Neuronal stem cell (in vitro differentiated cells): ENCODE data around the gene SLC2A1.
"Not testable (repeated sequence)": the region's sequence is repeated elsewhere in the genome, so short reads cannot be mapped to it uniquely, and the experiment has no call there.

Source experiments
- DNase-seq: peaks from one replicate; pipeline ENCODE4 v3.0.0-alpha.2; 2013; ENCODE audit warnings: low spot score
- H2AFZ ChIP-seq: one replicate; pipeline ENCODE4 v1.6.1; 2013; ENCODE audit warnings: mild to moderate bottlenecking, low read length, inconsistent platforms
- H2AK5ac ChIP-seq: 2 replicates; pipeline ENCODE4 v1.6.1; 2013; ENCODE audit warnings: low read depth, mild to moderate bottlenecking, inconsistent platforms, low read length, moderate library complexity, mixed read lengths
- H2BK120ac ChIP-seq: 2 replicates; pipeline ENCODE4 v1.6.1; 2013; ENCODE audit warnings: low read depth, mild to moderate bottlenecking, inconsistent platforms, low read length, moderate library complexity, mixed read lengths
- H2BK12ac ChIP-seq: one replicate; pipeline ENCODE4 v1.6.1; 2013; ENCODE audit warnings: low read length, inconsistent platforms
- H2BK15ac ChIP-seq: 2 replicates; pipeline ENCODE4 v1.6.1; 2013; ENCODE audit warnings: mild to moderate bottlenecking, low read length, inconsistent platforms, mixed read lengths
- H2BK5ac ChIP-seq: one replicate; pipeline ENCODE4 v1.6.1; 2013; ENCODE audit warnings: inconsistent platforms, mild to moderate bottlenecking, low read length, moderate library complexity
- H3K14ac ChIP-seq: one replicate; pipeline ENCODE4 v1.6.1; 2013; ENCODE audit warnings: low read length, inconsistent platforms
- H3K18ac ChIP-seq: 2 replicates; pipeline ENCODE4 v1.6.1; 2013; ENCODE audit warnings: low read length, inconsistent platforms
- H3K23ac ChIP-seq: 2 replicates; pipeline ENCODE4 v1.6.1; 2013; ENCODE audit warnings: low read depth, mild to moderate bottlenecking, mixed read lengths, low read length, inconsistent platforms; ENCODE audit not compliant: poor library complexity
- H3K27ac ChIP-seq: replicated peaks from 3 replicates; pipeline ENCODE4 v1.5.1; 2013; ENCODE audit warnings: low read length, inconsistent platforms
- H3K27me3 ChIP-seq, 3 experiments: 2 replicates each; pipeline ENCODE4 v1.6.1; 2013; ENCODE audit warnings: low read length in 3 of 3, mild to moderate bottlenecking in 2 of 3, inconsistent platforms in 1 of 3, low read depth in 1 of 3, mixed read lengths in 1 of 3, moderate library complexity in 1 of 3; ENCODE audit not compliant: control insufficient read depth in 3 of 3, insufficient read depth in 3 of 3
- H3K36me3 ChIP-seq, 2 donors: replicated peaks in 1 of 2; 2 replicates each; pipeline ENCODE4 v1.6.1; 2013; ENCODE audit warnings: low read length in 2 of 2; ENCODE audit not compliant: control insufficient read depth in 2 of 2, insufficient read depth in 2 of 2
- H3K4ac ChIP-seq: 2 replicates; pipeline ENCODE4 v1.6.1; 2013; ENCODE audit warnings: inconsistent platforms, mild to moderate bottlenecking, low read length, moderate library complexity
- H3K4me1 ChIP-seq, 2 donors: 1 replicate in 1 of 2; 2 replicates in 1 of 2; pipeline ENCODE4 v1.6.1; 2013; ENCODE audit warnings: low read length in 2 of 2, low read depth in 1 of 2; ENCODE audit not compliant: control insufficient read depth in 2 of 2, insufficient read depth in 1 of 2
- H3K4me2 ChIP-seq: one replicate; pipeline ENCODE4 v1.6.1; 2013; ENCODE audit warnings: mild to moderate bottlenecking, low read length, inconsistent platforms; ENCODE audit not compliant: insufficient read depth, poor library complexity, severe bottlenecking
- H3K4me3 ChIP-seq, 2 donors: 2 replicates each; pipeline ENCODE4 v1.5.1; 2013; ENCODE audit warnings: low read length in 2 of 2, mild to moderate bottlenecking in 2 of 2, inconsistent platforms in 1 of 2, moderate library complexity in 1 of 2
- H3K79me1 ChIP-seq: one replicate; pipeline ENCODE4 v1.6.1; 2013; ENCODE audit warnings: low read depth, mild to moderate bottlenecking, inconsistent platforms, low read length, moderate library complexity
- H3K9ac ChIP-seq: one replicate; pipeline ENCODE4 v1.6.1; 2013; ENCODE audit warnings: mild to moderate bottlenecking, low read depth, low read length, inconsistent platforms; ENCODE audit not compliant: poor library complexity
- H3K9me3 ChIP-seq, 2 donors: replicated peaks in 1 of 2; 2 replicates each; pipeline versions ENCODE3 to v1.6.1; 2013; ENCODE audit warnings: low read length in 2 of 2, mild to moderate bottlenecking in 2 of 2, inconsistent platforms in 1 of 2, low read depth in 1 of 2, mixed read lengths in 1 of 2, moderate library complexity in 1 of 2; ENCODE audit not compliant: control insufficient read depth in 2 of 2, insufficient read depth in 1 of 2
- H4K8ac ChIP-seq: one replicate; pipeline ENCODE4 v1.6.1; 2013; ENCODE audit warnings: low read depth, mild to moderate bottlenecking, inconsistent platforms, low read length, moderate library complexity
- H4K91ac ChIP-seq: one replicate; pipeline ENCODE4 v1.6.1; 2013; ENCODE audit warnings: low read length, low read depth, mild to moderate bottlenecking, inconsistent platforms; ENCODE audit not compliant: poor library complexity
- WGBS, 2 donors: extraction: QIAGEN DNeasy Blood & Tissue Kit; methylation state at CpG; one replicate each; pipeline ENCODE4 v1.1.7; 2013; ENCODE audit warnings: missing lambda C conversion rate in 2 of 2, mixed read lengths in 1 of 2; ENCODE audit not compliant: insufficient read length in 2 of 2, insufficient replicate concordance in 1 of 2; ENCODE audit errors: extremely low coverage in 2 of 2; 5-methylcytosine and 5-hydroxymethylcytosine counted together

The SLC2A1 gene

DNA sequence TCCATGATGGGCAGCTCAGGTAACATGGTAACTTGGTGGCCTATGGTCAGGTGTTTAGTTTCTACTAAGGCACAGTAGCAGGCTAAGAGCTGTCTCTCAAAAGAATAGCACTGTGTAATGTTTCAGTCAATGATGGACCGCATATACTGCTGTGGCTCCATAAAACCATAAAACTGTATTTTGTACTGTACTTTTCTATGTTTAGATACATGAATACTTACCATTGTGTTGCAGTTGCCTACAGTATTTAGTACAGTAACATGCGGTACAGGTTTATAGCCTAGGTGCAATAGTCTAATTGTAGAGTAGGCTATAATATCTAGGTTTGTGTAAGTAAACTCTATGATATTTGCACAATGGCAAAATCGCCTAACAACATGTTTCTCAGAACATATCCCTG, 50.6 kb downstream of the SLC2A1 start:
- Histone ChIP-seq H3K27ac (no peak overlapping the region), H3K18ac (no peak overlapping the region), H4K8ac (no peak overlapping the region), H2BK5ac (no peak overlapping the region), H3K9ac (no peak overlapping the region), H2AFZ (no peak overlapping the region), H3K4me2 (no peak overlapping the region), H3K4ac (no peak overlapping the region), H3K4me1 (no peaks in the 10 kb centered on the region), H3K14ac (no peak overlapping the region), H3K4me3 (no peak overlapping the region), H3K79me1 (no peaks in the 10 kb centered on the region), H3K9me3 (no peaks in the 10 kb centered on the region), H2BK12ac (no peak overlapping the region), H3K23ac (no peak overlapping the region), H2BK15ac (no peak overlapping the region), H3K27me3 (peaks cover 0 to 12% (median 0%) of the 10 kb centered on the region in 3 experiments), H3K36me3 (no peaks in the 10 kb centered on the region), H4K91ac (no peak overlapping the region), H2AK5ac (no peak overlapping the region), H2BK120ac (no peak overlapping the region)
- DNase-seq = no peak
- no CpG with 5 or more reads among the region's 3 CpGs for WGBS, 2 donors

DNA sequence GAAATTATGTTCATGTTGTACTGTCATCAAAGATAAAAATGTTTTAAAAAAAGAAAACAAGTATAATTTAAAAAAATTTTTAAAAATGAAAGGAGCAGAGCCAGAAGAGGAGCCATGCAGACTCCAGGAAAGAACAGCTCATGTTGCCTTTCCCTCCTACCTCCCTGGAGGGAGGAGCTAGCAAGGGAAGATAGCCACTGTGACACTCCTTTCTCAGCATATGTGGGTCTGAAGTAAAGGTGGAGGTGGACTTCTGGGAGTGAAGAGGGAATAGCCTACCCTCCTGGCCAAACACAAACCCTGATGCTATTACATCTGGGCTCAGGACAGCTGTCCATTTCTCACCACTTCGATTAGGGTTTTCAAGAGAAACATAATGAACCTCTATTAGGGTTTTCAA, 54.2 kb downstream of the SLC2A1 start:
- no peaks in the 10 kb centered on the region for H3K9me3 ChIP-seq
- no peak overlapping the region for H3K4ac ChIP-seq
- no peak overlapping the region for H2BK12ac ChIP-seq
- no peak overlapping the region for H2BK5ac ChIP-seq
- H3K4me3 ChIP-seq = no peak overlapping the region
- H3K27ac ChIP-seq = no peak overlapping the region
- no peak overlapping the region for H3K14ac ChIP-seq
- no peak for DNase-seq
- H3K79me1 ChIP-seq = no peaks in the 10 kb centered on the region
- no peak overlapping the region for H2BK120ac ChIP-seq
- H3K18ac ChIP-seq = no peak overlapping the region
- no peak overlapping the region for H4K8ac ChIP-seq
- no peak overlapping the region for H2BK15ac ChIP-seq
- no peak overlapping the region for H3K9ac ChIP-seq
- no peaks in the 10 kb centered on the region for H3K36me3 ChIP-seq
- H2AFZ ChIP-seq = no peak overlapping the region
- no peak overlapping the region for H4K91ac ChIP-seq
- H3K23ac ChIP-seq = no peak overlapping the region
- H3K4me2 ChIP-seq = no peak overlapping the region
- no peak overlapping the region for H2AK5ac ChIP-seq
- H3K27me3 ChIP-seq = peaks cover 0 to 23% (median 0%) of the 10 kb centered on the region in 3 experiments
- no peaks in the 10 kb centered on the region for H3K4me1 ChIP-seq
- WGBS, 2 donors = no CpG with 5 or more reads among the region's 1 CpG

GRCh38 chr1:42899960-42900359, 58.7 kb downstream of the SLC2A1 start:
- no CpG with 5 or more reads among the region's 4 CpGs for WGBS, 2 donors

GRCh38 chr1:42891465-42892138, 67.1 kb downstream of the SLC2A1 start:
- H3K4me2 ChIP-seq = no peak overlapping the region
- WGBS, 2 donors = no CpG with 5 or more reads among the region's 5 CpGs
- DNase-seq = no peak

More at GRCh38 chr1:42899960-42900359, 58.7 kb downstream of the SLC2A1 start:
- not testable (repeated sequence) for H4K91ac ChIP-seq, H3K79me1 ChIP-seq, H3K4me1 ChIP-seq, H2BK15ac ChIP-seq, H3K9ac ChIP-seq, H2AFZ ChIP-seq, H4K8ac ChIP-seq, H3K27ac ChIP-seq, DNase-seq, H2AK5ac ChIP-seq, H3K9me3 ChIP-seq, H2BK120ac ChIP-seq, H3K14ac ChIP-seq, H3K4ac ChIP-seq, H3K36me3 ChIP-seq, H2BK12ac ChIP-seq, H3K23ac ChIP-seq, H2BK5ac ChIP-seq, H3K4me3 ChIP-seq, H3K4me2 ChIP-seq, H3K18ac ChIP-seq
- peaks cover 0 to 12% (median 0%) of the 10 kb centered on the region in 3 experiments for H3K27me3 ChIP-seq

More at GRCh38 chr1:42891465-42892138, 67.1 kb downstream of the SLC2A1 start:
- Histone ChIP-seq H2BK120ac (no peak overlapping the region), H3K27ac (no peak overlapping the region), H3K18ac (no peak overlapping the region), H3K14ac (no peak overlapping the region), H2AK5ac (no peak overlapping the region), H3K36me3 (no peaks in the 10 kb centered on the region), H4K91ac (no peak overlapping the region), H2BK12ac (no peak overlapping the region), H2BK5ac (no peak overlapping the region), H3K9ac (no peak overlapping the region), H3K79me1 (no peaks in the 10 kb centered on the region), H3K27me3 (no peaks in the 10 kb centered on the region), H2AFZ (peak overlapping the region; percentile 65), H4K8ac (no peak overlapping the region), H3K23ac (no peak overlapping the region), H3K9me3 (no peaks in the 10 kb centered on the region), H2BK15ac (no peak overlapping the region), H3K4me1 (peaks cover 4 to 7% of the 10 kb centered on the region in 2 donors), H3K4ac (no peak overlapping the region), H3K4me3 (no peak overlapping the region)
